T47D (cell line): Measurements from ENCODE around the gene GBX1.

ENCODE experiments used
- DNase-seq, 2 experiments: peaks; one replicate each; pipeline versions ENCODE4 v3.0.0 to v3.0.0-alpha.2; 2011 to 2012; ENCODE audit warnings: low read depth in 1 of 2, low spot score in 1 of 2
- JUND ChIP-seq: IDR thresholded peaks from 2 replicates; pipeline ENCODE4 v1.6.1; 2012; ENCODE audit warnings: low read depth
- in situ Hi-C: cut with HindIII; loops from 2 replicates; pipeline ENCODE4 v1.10.0; 2016; ENCODE audit warnings: low sequenced_read_pairs, low pct_unique_long_range_greater_than_20kb

GBX1 gene

GRCh38 chr7:151115836-151116418, 51.6 kb downstream of the GBX1 start:
- no peak for TF ChIP-seq JUND
- in situ Hi-C loops, result no loop called here
- DNase-seq, result peak; percentile 94 to 96

GRCh38 chr7:151115121-151115835, 52.2 kb downstream of the GBX1 start:
- peak in 1 of 2 experiments; percentile 13 for DNase-seq
- TF ChIP-seq JUND, result no peak
- in situ Hi-C loops, result no loop called here

GRCh38 chr7:151114151-151115090, 53.1 kb downstream of the GBX1 start:
- peak in 1 of 2 experiments; percentile 71 for DNase-seq

GRCh38 chr7:151113344-151114150, 53.9 kb downstream of the GBX1 start:
- no peak for TF ChIP-seq JUND
- DNase-seq, result peak; percentile 59 to 82
- in situ Hi-C loops, result no loop called here

More at GRCh38 chr7:151114151-151115090, 53.1 kb downstream of the GBX1 start:
- TF ChIP-seq JUND, result no peak
- in situ Hi-C loops, result no loop called here

- DNase-seq, result peak; percentile 71 to 88
- in situ Hi-C loops, result no loop called here
- no peak for TF ChIP-seq JUND
Measured at GRCh38 chr7:151110941-151111645, 56.4 kb downstream of the GBX1 start.

GRCh38 chr7:151110236-151110940, 57.1 kb downstream of the GBX1 start:
- in situ Hi-C loops, result no loop called here
- DNase-seq, result no peak
- TF ChIP-seq JUND, result no peak

GRCh38 chr7:151109094-151110048, 58.1 kb downstream of the GBX1 start:
- TF ChIP-seq JUND, result no peak
- no peak for DNase-seq
- in situ Hi-C loops, result no loop called here

GRCh38 chr7:151107882-151108281, 59.6 kb downstream of the GBX1 start:
- TF ChIP-seq JUND, result no peak
- in situ Hi-C loops, result no loop called here
- no peak for DNase-seq

- no peak for TF ChIP-seq JUND
- DNase-seq, result no peak
- in situ Hi-C loops, result no loop called here
Measured at GRCh38 chr7:151104411-151105235, 62.9 kb downstream of the GBX1 start.
